NCI-H1105 (cell line): Measurements from ENCODE around the gene OAT.
A peak's percentile ranks its signal among the peaks of the same experiment; 100 is the strongest.
"Not testable (repeated sequence)": the region's sequence is repeated elsewhere in the genome, so short reads cannot be mapped to it uniquely, and the experiment has no call there.

Experiments used
- DNase-seq: peaks from one replicate; lab custom pipeline; 2025; lab: John Stamatoyannopoulos, UW

The OAT gene

GRCh38 chr10:124447751-124448466, 29.2 kb upstream of the OAT start:
- peak; percentile 4 for DNase-seq

- DNase-seq, result no peak
These were observed 28.4 kb upstream of the OAT start for GRCh38 chr10:124446830-124447750.

- DNase-seq, result not testable (repeated sequence)
These were observed 23.0 kb upstream of the OAT start for GRCh38 chr10:124441694-124442093.

GRCh38 chr10:124436191-124436638, 17.5 kb upstream of the OAT start:
- no peak for DNase-seq

- DNase-seq, result not testable (repeated sequence)
These were observed 17.0 kb upstream of the OAT start for GRCh38 chr10:124435683-124436082.

GRCh38 chr10:124433461-124433860, 14.7 kb upstream of the OAT start:
- no peak for DNase-seq

- no peak for DNase-seq
These were observed 11.4 kb upstream of the OAT start for GRCh38 chr10:124430077-124430476.

GRCh38 chr10:124429576-124429975, 10.9 kb upstream of the OAT start:
- no peak for DNase-seq

GRCh38 chr10:124428207-124428777, 9.6 kb upstream of the OAT start:
- DNase-seq, result no peak

- DNase-seq, result no peak
These were observed 6.7 kb upstream of the OAT start for GRCh38 chr10:124425227-124425962.

GRCh38 chr10:124423813-124424212, 5.1 kb upstream of the OAT start:
- DNase-seq, result no peak

- DNase-seq, result no peak
These were observed 4.0 kb upstream of the OAT start for GRCh38 chr10:124422742-124423141.

- DNase-seq, result no peak
These were observed 1.5 kb upstream of the OAT start for GRCh38 chr10:124420254-124420653.

- DNase-seq, result no peak
These were observed 912 bp upstream of the OAT start for GRCh38 chr10:124419635-124420034.

- no peak for DNase-seq
These were observed 613 bp downstream of the OAT start for GRCh38 chr10:124417895-124418725.

- DNase-seq, result no peak
These were observed 2.0 kb downstream of the OAT start for GRCh38 chr10:124416733-124417132.

- DNase-seq, result no peak
These were observed 3.5 kb downstream of the OAT start for GRCh38 chr10:124415210-124415609.

GRCh38 chr10:124414076-124414475, 4.6 kb downstream of the OAT start:
- no peak for DNase-seq

GRCh38 chr10:124409696-124410095, 9.0 kb downstream of the OAT start:
- DNase-seq, result no peak

- DNase-seq, result no peak
These were observed 10.4 kb downstream of the OAT start for GRCh38 chr10:124408357-124408756.

- DNase-seq, result no peak
These were observed 11.3 kb downstream of the OAT start for GRCh38 chr10:124407456-124407855.
